ENCODE measurements around the gene TTLL5.

Gene TTLL5

GRCh38 chr14:75863221-75863620 is 202.2 kb downstream of the TTLL5 start:
- no peak for DNase-seq (ENCODE audit: low read depth in 1 of 2, low spot score in 1 of 2)
- in situ Hi-C loops (cut with HindIII; ENCODE audit: low pct_unique_long_range_greater_than_20kb, low sequenced_read_pairs): no loop called here

GRCh38 chr14:75864352-75864751 is 203.3 kb downstream of the TTLL5 start:
- no peak for DNase-seq (ENCODE audit: low read depth in 1 of 2, low spot score in 1 of 2)
- no peak for TF ChIP-seq JUND (IDR thresholded peaks at IDR 0.05; ENCODE audit: low read depth)
- in situ Hi-C loops (cut with HindIII; ENCODE audit: low pct_unique_long_range_greater_than_20kb, low sequenced_read_pairs): no loop called here

More at GRCh38 chr14:75863221-75863620, 202.2 kb downstream of the TTLL5 start:
- no peak for TF ChIP-seq JUND (IDR thresholded peaks at IDR 0.05; ENCODE audit: low read depth)

- in situ Hi-C loops (cut with HindIII; ENCODE audit: low pct_unique_long_range_greater_than_20kb, low sequenced_read_pairs): no loop called here
- DNase-seq (ENCODE audit: low read depth in 1 of 2, low spot score in 1 of 2): no peak
Observed at GRCh38 chr14:75865531-75865930, 204.5 kb downstream of the TTLL5 start.

GRCh38 chr14:75866970-75867369 is 205.9 kb downstream of the TTLL5 start:
- DNase-seq (ENCODE audit: low read depth in 1 of 2, low spot score in 1 of 2): no peak
- in situ Hi-C loops (cut with HindIII; ENCODE audit: low pct_unique_long_range_greater_than_20kb, low sequenced_read_pairs): no loop called here
- no peak for TF ChIP-seq JUND (IDR thresholded peaks at IDR 0.05; ENCODE audit: low read depth)

More at GRCh38 chr14:75865531-75865930, 204.5 kb downstream of the TTLL5 start:
- no peak for TF ChIP-seq JUND (IDR thresholded peaks at IDR 0.05; ENCODE audit: low read depth)

GRCh38 chr14:75871181-75871880 is 210.3 kb downstream of the TTLL5 start:
- DNase-seq (ENCODE audit: low read depth in 1 of 2, low spot score in 1 of 2): no peak
- TF ChIP-seq JUND (IDR thresholded peaks at IDR 0.05; ENCODE audit: low read depth): no peak
- in situ Hi-C loops (cut with HindIII; ENCODE audit: low pct_unique_long_range_greater_than_20kb, low sequenced_read_pairs): no loop called here

- no peak for TF ChIP-seq JUND (IDR thresholded peaks at IDR 0.05; ENCODE audit: low read depth)
- in situ Hi-C loops (cut with HindIII; ENCODE audit: low pct_unique_long_range_greater_than_20kb, low sequenced_read_pairs): no loop called here
- peak in 1 of 2 experiments; percentile 48 for DNase-seq (ENCODE audit: low read depth in 1 of 2, low spot score in 1 of 2)
Observed at GRCh38 chr14:75875958-75876357, 214.9 kb downstream of the TTLL5 start.

GRCh38 chr14:75876530-75876929 is 215.5 kb downstream of the TTLL5 start:
- in situ Hi-C loops (cut with HindIII; ENCODE audit: low pct_unique_long_range_greater_than_20kb, low sequenced_read_pairs): no loop called here
- DNase-seq (ENCODE audit: low read depth in 1 of 2, low spot score in 1 of 2): no peak
- no peak for TF ChIP-seq JUND (IDR thresholded peaks at IDR 0.05; ENCODE audit: low read depth)

GRCh38 chr14:75877292-75877691 is 216.2 kb downstream of the TTLL5 start:
- in situ Hi-C loops (cut with HindIII; ENCODE audit: low pct_unique_long_range_greater_than_20kb, low sequenced_read_pairs): no loop called here
- no peak for TF ChIP-seq JUND (IDR thresholded peaks at IDR 0.05; ENCODE audit: low read depth)
- no peak for DNase-seq (ENCODE audit: low read depth in 1 of 2, low spot score in 1 of 2)

- in situ Hi-C loops (cut with HindIII; ENCODE audit: low pct_unique_long_range_greater_than_20kb, low sequenced_read_pairs): no loop called here
- TF ChIP-seq JUND (IDR thresholded peaks at IDR 0.05; ENCODE audit: low read depth): no peak
- no peak for DNase-seq (ENCODE audit: low read depth in 1 of 2, low spot score in 1 of 2)
Observed at GRCh38 chr14:75877884-75878283, 216.8 kb downstream of the TTLL5 start.

- in situ Hi-C loops (cut with HindIII; ENCODE audit: low pct_unique_long_range_greater_than_20kb, low sequenced_read_pairs): no loop called here
- no peak for DNase-seq (ENCODE audit: low read depth in 1 of 2, low spot score in 1 of 2)
- no peak for TF ChIP-seq JUND (IDR thresholded peaks at IDR 0.05; ENCODE audit: low read depth)
Observed at GRCh38 chr14:75879031-75879430, 218.0 kb downstream of the TTLL5 start.

GRCh38 chr14:75880512-75880911 is 219.5 kb downstream of the TTLL5 start:
- TF ChIP-seq JUND (IDR thresholded peaks at IDR 0.05; ENCODE audit: low read depth): no peak
- DNase-seq (ENCODE audit: low read depth in 1 of 2, low spot score in 1 of 2): no peak
- in situ Hi-C loops (cut with HindIII; ENCODE audit: low pct_unique_long_range_greater_than_20kb, low sequenced_read_pairs): no loop called here

GRCh38 chr14:75881994-75882393 is 220.9 kb downstream of the TTLL5 start:
- in situ Hi-C loops (cut with HindIII; ENCODE audit: low pct_unique_long_range_greater_than_20kb, low sequenced_read_pairs): no loop called here

GRCh38 chr14:75884198-75884611 is 223.2 kb downstream of the TTLL5 start:
- peak in 1 of 2 experiments; percentile 45 for DNase-seq (ENCODE audit: low read depth in 1 of 2, low spot score in 1 of 2)
- TF ChIP-seq JUND (IDR thresholded peaks at IDR 0.05; ENCODE audit: low read depth): no peak
- in situ Hi-C loops (cut with HindIII; ENCODE audit: low pct_unique_long_range_greater_than_20kb, low sequenced_read_pairs): no loop called here

More at GRCh38 chr14:75881994-75882393, 220.9 kb downstream of the TTLL5 start:
- TF ChIP-seq JUND (IDR thresholded peaks at IDR 0.05; ENCODE audit: low read depth): no peak
- DNase-seq (ENCODE audit: low read depth in 1 of 2, low spot score in 1 of 2): no peak

GRCh38 chr14:75885829-75886228 is 224.8 kb downstream of the TTLL5 start:
- no peak for DNase-seq (ENCODE audit: low read depth in 1 of 2, low spot score in 1 of 2)
- TF ChIP-seq JUND (IDR thresholded peaks at IDR 0.05; ENCODE audit: low read depth): no peak
- in situ Hi-C loops (cut with HindIII; ENCODE audit: low pct_unique_long_range_greater_than_20kb, low sequenced_read_pairs): no loop called here

All from T47D (cell line).